ES-I3 (cell line): ENCODE data around the gene HIRA.
A peak's percentile ranks its signal among the peaks of the same experiment; 100 is the strongest.

Source experiments
- H3K36me3 ChIP-seq: 2 replicates; pipeline ENCODE4 v1.6.1; 2013; ENCODE audit warnings: mild to moderate bottlenecking, low read length, control low read depth, moderate library complexity; ENCODE audit not compliant: insufficient read depth
- H3K4me1 ChIP-seq: 2 replicates; pipeline ENCODE4 v1.6.1; 2013; ENCODE audit warnings: mild to moderate bottlenecking, control low read depth, low read length; ENCODE audit not compliant: insufficient read depth
- H3K9ac ChIP-seq: 2 replicates; pipeline ENCODE4 v1.6.1; 2013; ENCODE audit warnings: low read depth, mild to moderate bottlenecking, low read length, moderate library complexity
- H3K9me3 ChIP-seq: 2 replicates; pipeline ENCODE4 v1.6.1; 2013; ENCODE audit warnings: mild to moderate bottlenecking, low read length, moderate library complexity; ENCODE audit not compliant: control insufficient read depth, insufficient read depth

HIRA gene, protein sequence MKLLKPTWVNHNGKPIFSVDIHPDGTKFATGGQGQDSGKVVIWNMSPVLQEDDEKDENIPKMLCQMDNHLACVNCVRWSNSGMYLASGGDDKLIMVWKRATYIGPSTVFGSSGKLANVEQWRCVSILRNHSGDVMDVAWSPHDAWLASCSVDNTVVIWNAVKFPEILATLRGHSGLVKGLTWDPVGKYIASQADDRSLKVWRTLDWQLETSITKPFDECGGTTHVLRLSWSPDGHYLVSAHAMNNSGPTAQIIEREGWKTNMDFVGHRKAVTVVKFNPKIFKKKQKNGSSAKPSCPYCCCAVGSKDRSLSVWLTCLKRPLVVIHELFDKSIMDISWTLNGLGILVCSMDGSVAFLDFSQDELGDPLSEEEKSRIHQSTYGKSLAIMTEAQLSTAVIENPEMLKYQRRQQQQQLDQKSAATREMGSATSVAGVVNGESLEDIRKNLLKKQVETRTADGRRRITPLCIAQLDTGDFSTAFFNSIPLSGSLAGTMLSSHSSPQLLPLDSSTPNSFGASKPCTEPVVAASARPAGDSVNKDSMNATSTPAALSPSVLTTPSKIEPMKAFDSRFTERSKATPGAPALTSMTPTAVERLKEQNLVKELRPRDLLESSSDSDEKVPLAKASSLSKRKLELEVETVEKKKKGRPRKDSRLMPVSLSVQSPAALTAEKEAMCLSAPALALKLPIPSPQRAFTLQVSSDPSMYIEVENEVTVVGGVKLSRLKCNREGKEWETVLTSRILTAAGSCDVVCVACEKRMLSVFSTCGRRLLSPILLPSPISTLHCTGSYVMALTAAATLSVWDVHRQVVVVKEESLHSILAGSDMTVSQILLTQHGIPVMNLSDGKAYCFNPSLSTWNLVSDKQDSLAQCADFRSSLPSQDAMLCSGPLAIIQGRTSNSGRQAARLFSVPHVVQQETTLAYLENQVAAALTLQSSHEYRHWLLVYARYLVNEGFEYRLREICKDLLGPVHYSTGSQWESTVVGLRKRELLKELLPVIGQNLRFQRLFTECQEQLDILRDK

DNA sequence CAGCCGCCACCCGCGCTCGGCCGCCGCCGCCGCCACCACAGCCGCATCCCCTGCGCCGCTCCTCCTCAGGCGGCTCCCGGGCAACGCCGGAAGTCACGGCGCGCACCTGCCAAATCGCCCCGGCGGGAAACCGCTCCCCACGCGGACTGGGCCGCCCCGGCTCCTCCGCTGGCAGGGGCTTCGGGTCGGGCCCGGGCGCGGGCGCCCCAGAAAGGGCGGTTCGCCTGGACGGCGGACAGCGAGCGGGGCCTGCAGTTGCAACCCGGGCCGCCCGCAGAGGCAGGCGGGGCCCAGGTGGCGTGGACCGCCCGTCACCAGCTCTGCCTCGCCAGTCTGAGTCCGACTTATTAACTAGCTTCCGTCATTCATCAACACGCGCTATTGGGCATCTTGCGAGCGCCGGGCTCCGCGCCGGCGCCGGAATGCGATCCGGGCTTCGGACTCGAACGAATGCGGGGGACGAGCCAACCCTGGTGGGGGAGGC lies at the start of gene HIRA:
Gene HIRA, minus strand, starts transcription at position 85 of the 484 bp plus-strand sequence. CDS start 257 bp downstream, outside the sequence.
- Histone ChIP-seq H3K36me3 (peaks cover 4% of the 10 kb centered on the region; the same call in 1 of the 2 replicates), H3K9me3 (no peaks in the 10 kb centered on the region), H3K9ac (peak within 1 kb of the TSS; percentile 81), H3K4me1 (0 out of 2 replicates have a peak, but pooled peaks cover 4% of the 10 kb centered on the region)

DNA sequence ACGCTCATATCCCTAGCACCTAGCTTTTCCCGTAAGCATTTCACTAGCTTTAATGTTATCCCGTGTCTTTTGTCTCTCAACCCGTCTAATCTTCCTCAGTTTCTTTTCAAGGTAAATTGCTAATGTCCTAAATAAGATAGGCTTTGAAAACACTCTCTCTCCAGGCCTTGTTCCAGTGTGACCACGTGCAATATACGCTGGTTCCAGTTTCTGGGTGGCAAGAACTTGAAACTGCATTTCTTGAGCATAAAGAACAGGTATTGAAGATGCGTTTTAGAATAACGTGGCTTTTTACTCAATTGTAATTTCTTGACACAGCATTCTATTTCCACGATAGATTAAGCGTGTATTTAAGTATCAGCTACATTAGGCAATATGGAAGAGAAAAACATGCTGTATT lies 49.3 kb upstream of the HIRA start:
- H3K9ac ChIP-seq = peak overlapping the region; percentile 74
- H3K36me3 ChIP-seq = peaks cover 7% of the 10 kb centered on the region; the same call in 1 of the 2 replicates

DNA sequence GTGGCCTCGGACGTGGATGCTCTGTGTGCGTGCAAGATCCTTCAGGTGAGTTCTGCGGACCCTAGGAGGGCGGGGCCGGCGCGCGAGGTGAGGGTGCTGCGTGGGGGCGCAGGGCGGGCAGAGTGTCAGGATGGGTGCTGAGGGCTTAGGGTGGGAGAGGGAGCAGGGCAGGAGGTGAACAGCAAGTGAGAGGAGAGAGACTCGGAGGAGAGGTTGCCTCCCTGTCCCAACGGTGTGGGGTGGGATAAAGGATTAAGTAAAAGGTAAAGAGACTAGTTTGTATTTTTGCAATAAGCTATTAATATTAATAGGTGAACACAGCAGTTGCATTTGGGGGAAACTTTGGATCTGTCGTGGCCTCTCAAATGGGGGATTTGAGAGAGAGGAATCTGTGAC lies 48.6 kb upstream of the HIRA start:
- Histone ChIP-seq H3K9ac (peak overlapping the region; percentile 74), H3K9me3 (no peaks in the 10 kb centered on the region), H3K4me1 (peaks cover 8% of the 10 kb centered on the region; the same call in 1 of the 2 replicates), H3K36me3 (peaks cover 7% of the 10 kb centered on the region; the same call in 1 of the 2 replicates)

More for the DNA sequence above, 49.3 kb upstream of the HIRA start:
- peaks cover 8% of the 10 kb centered on the region; the same call in 1 of the 2 replicates for H3K4me1 ChIP-seq
- H3K9me3 ChIP-seq = no peaks in the 10 kb centered on the region

DNA sequence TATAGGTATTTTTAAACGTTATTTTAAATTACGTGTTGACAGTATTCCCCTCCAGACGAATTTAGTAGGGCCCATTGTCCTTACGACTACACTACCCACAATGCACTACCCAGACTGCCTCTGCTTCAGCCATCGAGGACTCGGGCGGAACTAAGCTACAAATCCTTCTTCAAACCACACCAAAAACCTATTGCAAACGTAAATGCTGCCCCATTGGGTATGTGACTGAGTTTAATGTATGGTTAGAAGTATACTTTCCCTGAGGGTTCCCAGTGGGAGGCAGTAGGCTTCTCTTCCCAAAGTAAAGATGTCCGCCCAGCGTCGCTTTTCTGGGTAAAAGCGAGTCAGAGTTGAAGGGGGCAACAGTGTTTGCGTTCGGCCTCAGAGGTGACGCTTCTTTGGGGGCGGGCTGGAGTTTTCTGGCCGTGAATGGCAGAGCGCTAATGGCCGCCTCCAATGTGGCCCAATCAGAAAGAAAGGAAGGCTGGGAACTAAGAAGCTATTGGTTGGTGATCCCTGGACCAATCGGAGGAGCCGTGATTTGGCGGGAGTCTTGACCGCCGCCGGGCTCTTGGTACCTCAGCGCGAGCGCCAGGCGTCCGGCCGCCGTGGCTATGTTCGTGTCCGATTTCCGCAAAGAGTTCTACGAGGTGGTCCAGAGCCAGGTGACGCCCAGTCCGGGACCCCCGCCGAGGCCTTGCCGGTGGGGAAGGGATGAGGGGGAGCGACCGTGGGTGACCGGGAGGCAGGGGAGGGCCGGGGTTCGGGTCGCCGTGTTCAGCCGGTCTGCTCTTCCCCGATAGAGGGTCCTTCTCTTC lies 48.0 kb upstream of the HIRA start, which contains the start of gene CDC45:
Gene CDC45, plus strand, starts transcription at position 566 of the 818 bp plus-strand sequence. Its CDS starts 49 bp downstream, at position 615.
- peaks cover 7% of the 10 kb centered on the region; the same call in 1 of the 2 replicates for H3K36me3 ChIP-seq
- H3K4me1 ChIP-seq = peaks cover 8% of the 10 kb centered on the region; the same call in 1 of the 2 replicates
- H3K9me3 ChIP-seq = no peaks in the 10 kb centered on the region
- peak within 1 kb of the TSS; percentile 74 for H3K9ac ChIP-seq

DNA sequence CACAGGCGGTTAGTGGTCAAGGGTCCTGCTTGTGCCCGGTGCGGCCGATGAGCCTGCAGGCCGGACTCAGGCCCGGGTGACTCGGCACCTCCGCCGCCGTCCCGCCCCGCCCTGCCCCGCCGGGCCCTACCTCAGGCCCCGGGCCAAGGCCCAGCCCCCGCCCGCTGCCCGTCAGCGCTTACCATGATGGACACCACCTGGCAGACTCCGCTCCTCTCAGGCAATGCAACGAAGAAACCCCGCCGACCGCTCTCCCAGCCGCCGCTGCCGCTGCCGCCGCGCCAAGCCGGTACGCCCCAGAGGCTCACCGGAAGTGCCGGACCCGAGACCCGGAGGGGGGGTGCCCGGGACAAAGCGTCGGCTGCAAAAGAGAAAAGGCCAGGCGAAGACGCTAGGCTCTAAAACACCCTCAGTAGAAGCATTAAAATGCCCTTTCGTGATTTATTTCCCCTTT lies 47.4 kb upstream of the HIRA start, which contains the start of gene UFD1:
Gene UFD1, minus strand, starts transcription at position 293 of the 454 bp plus-strand sequence. Its CDS starts 108 bp downstream, at position 185.
- H3K9ac ChIP-seq = peak within 1 kb of the TSS; percentile 74
- H3K4me1 ChIP-seq = peaks cover 8% of the 10 kb centered on the region; the same call in 1 of the 2 replicates
- H3K36me3 ChIP-seq = peaks cover 7% of the 10 kb centered on the region; the same call in 1 of the 2 replicates
- H3K9me3 ChIP-seq = no peaks in the 10 kb centered on the region

DNA sequence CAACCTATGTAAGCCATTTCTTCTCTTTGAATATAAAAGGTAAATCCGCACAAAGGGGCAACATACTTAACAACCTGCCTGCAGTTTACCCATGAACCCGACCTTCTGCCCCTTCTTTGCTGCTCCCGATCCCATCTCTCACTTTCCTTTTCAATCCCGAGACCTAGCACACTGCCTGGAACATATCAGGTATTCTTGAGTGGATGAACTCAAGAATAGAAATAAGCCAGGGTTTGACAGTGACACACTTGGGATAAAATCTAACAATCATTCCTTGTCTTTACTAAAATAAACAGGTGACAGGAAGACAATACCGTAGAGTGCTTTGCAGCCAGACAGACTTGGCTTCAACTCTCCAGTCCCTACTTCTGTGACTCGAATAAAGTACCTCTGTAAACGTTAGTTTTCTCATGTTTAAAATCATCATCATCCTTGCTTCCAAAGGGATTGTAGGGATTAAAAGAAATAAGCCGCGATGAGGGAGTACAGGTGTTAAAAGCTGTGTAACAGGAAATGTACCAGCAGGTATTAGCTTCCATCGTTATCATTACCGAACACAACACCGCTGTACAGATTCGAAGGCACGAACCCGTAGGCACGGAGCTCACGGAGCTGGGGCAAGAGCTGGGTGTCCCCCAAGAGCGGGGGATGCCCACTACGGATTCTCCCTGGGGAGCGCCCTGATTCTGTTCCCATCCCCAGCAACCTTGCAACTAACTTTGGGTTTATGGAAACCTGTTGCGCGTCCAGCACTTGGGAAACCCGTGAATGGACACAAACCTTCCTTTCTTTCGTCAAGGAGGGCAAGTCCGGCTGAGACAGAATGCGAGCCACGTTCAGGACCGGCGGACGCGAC lies 46.7 kb upstream of the HIRA start:
- H3K4me1 ChIP-seq = peaks cover 8% of the 10 kb centered on the region; the same call in 1 of the 2 replicates
- H3K9me3 ChIP-seq = no peaks in the 10 kb centered on the region
- H3K36me3 ChIP-seq = peaks cover under 1% of the 10 kb centered on the region; the same call in 1 of the 2 replicates
- H3K9ac ChIP-seq = peak overlapping the region; percentile 74

DNA sequence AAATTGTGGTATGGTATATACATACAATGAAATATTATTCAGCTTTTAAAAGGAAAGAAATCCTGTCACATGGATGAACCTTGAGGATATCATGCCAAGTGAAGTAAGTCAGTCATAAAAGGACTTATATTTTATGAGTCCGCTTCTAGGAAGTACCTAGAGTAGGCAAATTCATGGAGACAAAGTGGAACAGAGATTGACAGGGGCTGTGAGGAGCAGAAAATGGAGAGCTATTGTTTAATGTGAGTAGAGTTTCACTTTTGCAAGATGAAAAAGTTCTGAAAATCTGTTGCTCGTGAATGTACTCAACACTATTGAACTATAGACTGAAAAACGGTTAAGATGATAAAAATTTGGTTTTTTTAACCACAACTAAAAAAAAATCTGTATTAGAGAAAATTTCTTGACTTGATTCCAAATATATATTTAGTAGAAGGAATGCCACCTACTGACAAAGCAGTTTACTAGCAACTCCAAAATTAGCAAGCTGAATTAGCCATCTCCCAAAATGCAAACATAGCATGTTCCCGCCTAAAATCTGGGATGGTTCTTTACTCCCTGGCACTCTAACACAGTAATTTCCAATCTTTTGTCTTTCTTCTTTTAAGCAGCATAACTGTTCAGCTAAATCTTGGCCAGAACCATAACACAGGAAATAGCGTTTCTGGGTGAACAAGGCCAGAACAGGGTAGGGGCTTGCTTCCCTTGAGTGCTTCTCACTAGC lies 46.0 kb upstream of the HIRA start:
- Histone ChIP-seq H3K9me3 (no peaks in the 10 kb centered on the region), H3K9ac (peak overlapping the region; percentile 74; the same call in 1 of the 2 replicates), H3K4me1 (peaks cover 8% of the 10 kb centered on the region; the same call in 1 of the 2 replicates), H3K36me3 (peaks cover under 1% of the 10 kb centered on the region)

DNA sequence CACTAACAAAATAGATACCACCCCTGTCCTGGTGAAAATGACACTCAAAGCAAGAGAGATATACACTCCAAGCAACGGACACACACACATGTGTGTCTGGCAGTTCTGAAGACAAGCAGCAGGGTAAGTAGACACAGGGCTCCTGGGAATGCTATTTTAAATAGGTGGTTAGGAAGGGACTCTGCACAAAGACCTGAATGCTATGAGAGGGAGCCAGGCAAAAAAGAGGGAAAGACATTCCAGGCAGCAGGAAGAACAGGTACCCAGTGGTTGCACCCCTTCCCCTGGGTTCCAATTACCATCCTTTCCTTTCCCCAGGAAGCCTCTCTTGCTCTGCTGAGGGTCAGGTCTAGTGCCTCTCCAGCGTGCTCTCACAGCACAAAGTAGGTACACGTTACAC lies 44.5 kb upstream of the HIRA start:
- Histone ChIP-seq H3K36me3 (peaks cover 10% of the 10 kb centered on the region), H3K9ac (no peak overlapping the region), H3K4me1 (peaks cover 8% of the 10 kb centered on the region; the same call in 1 of the 2 replicates)

DNA sequence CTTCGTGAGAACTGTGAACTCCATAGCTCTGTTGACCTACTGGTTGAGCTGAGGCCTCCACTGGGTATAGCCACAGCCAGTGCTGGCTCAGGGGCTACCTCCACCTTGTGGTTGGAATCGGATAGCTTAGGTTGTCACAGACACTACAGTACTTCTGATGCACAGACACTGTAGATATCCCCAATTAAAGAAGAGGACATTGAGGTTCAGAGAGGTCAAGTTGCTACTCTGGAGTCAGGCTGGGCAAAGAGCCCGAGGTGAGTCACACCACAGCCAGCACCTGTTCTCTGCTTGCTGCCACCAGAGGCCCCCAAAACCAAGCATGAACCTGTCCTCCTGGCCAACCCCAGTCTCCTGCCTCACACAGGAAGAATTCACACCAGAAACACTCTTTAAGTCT lies 42.0 kb upstream of the HIRA start:
- H3K36me3 ChIP-seq = peaks cover 17% of the 10 kb centered on the region
- no peaks in the 10 kb centered on the region for H3K9me3 ChIP-seq
- peaks cover 3% of the 10 kb centered on the region; the same call in 1 of the 2 replicates for H3K4me1 ChIP-seq
- no peak overlapping the region for H3K9ac ChIP-seq

More for the DNA sequence above, 44.5 kb upstream of the HIRA start:
- H3K9me3 ChIP-seq = no peaks in the 10 kb centered on the region

DNA sequence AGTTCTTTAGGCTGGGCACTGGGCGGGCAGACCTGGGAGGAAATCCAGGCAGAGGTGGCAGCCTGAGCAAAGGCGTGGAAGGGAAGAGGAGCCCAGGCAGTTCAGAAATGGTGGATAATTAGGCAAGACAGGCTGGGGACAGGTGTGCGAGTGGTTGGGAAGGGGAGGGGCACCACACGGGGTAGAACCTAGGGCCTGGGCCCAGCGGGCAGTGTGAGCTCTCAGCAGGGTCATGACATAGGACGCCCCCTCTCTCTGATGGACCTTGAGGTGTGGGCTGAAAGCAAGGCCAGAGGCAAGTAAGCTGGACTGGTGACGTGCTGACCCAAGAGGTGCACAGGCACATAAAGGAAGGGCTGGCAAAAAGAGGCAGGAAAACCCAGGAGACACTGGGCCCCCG lies 40.7 kb upstream of the HIRA start:
- H3K4me1 ChIP-seq = no peaks in the 10 kb centered on the region
- peaks cover 22% of the 10 kb centered on the region for H3K36me3 ChIP-seq
- no peaks in the 10 kb centered on the region for H3K9me3 ChIP-seq
- no peak overlapping the region for H3K9ac ChIP-seq

DNA sequence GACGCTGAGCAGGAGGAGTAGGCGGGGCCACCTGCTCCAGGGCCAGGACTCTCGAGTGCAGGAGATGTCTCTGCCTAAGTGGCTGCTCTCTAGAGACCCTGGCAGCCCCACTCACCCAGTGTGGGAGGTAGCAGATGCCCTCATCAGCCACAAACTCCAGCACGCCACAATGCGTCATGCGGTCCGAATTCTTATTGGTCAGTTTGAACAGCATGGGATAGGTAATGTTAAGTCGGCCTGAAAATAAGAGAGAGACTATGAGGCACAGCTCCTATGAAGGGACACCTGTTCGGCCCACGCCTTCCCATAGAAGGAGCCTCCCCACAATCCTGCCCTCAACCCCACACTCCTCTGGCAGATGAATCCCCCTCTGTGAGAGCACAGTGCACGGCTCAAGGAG lies 40.0 kb upstream of the HIRA start:
- Histone ChIP-seq H3K36me3 (peaks cover 27% of the 10 kb centered on the region), H3K4me1 (no peaks in the 10 kb centered on the region), H3K9ac (no peak overlapping the region), H3K9me3 (no peaks in the 10 kb centered on the region)

DNA sequence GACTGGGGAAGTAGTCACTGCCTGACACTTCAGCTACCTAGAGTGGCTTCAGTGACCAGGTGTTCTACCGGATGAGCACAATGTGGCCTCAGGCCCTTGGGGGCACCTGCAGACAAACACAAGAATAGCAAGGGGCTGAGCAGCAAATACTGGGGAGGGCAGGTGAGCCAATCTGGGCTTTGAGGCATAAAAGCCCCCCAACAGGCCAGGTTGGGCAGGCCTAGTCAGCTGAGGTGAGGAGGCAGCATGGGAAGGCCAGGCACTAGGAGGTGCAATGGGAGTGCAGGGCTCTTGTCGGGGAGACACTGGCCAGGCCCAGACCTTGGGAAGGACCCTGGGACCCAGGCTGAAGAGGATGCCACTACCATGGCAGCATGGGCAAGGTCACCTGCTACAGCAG lies 38.5 kb upstream of the HIRA start:
- H3K9ac ChIP-seq = no peak overlapping the region
- H3K4me1 ChIP-seq = no peaks in the 10 kb centered on the region
- H3K9me3 ChIP-seq = no peaks in the 10 kb centered on the region
- H3K36me3 ChIP-seq = peaks cover 35% of the 10 kb centered on the region
